Activated CD4-positive, alpha-beta memory T cell treated with anti-CD3 and anti-CD28 coated beads, Interleukin-2, amount 10 ng/mL, durations not matched to agents 7 days and 5 days (primary cell): Measurements from ENCODE around the gene KIF12. TPM values are rescaled to one million over a fixed set of nuclear protein-coding genes. Genes with fewer than 3 reads are reported as not detected.
"Not testable (repeated sequence)": the region's sequence is repeated elsewhere in the genome, so short reads cannot be mapped to it uniquely, and the experiment has no call there.

ENCODE experiments used
- CTCF ChIA-PET: fragments of 350-600 bp; sonication (Branson Sonifier 250); formaldehyde crosslinking; loops from one replicate; lab custom pipeline; 2021; ENCODE audit warnings: antibody characterized with exemption, inconsistent platforms; lab: Charles Lee
- POLR2A ChIA-PET: fragments of 350-600 bp; sonication (Branson Sonifier 250); formaldehyde crosslinking; loops from one replicate; lab custom pipeline; 2021; ENCODE audit warnings: antibody characterized with exemption; lab: Charles Lee
- DNase-seq: peaks from one replicate; pipeline ENCODE4 v3.0.0-alpha.2; 2020
- H3K27ac Mint-ChIP-seq: one replicate; pipeline ENCODE4 v1.8.0; 2021; ENCODE audit warnings: mild to moderate bottlenecking, mixed read lengths
- H3K27me3 Mint-ChIP-seq: one replicate; pipeline ENCODE4 v1.8.0; 2021; ENCODE audit warnings: mixed read lengths
- H3K36me3 Mint-ChIP-seq: one replicate; pipeline ENCODE4 v1.8.0; 2021; ENCODE audit warnings: low read depth, mixed read lengths
- H3K4me1 Mint-ChIP-seq: one replicate; pipeline ENCODE4 v1.8.0; 2021; ENCODE audit warnings: mixed read lengths
- H3K4me3 Mint-ChIP-seq: one replicate; pipeline ENCODE4 v1.8.0; 2021; ENCODE audit warnings: mild to moderate bottlenecking, mixed read lengths
- H3K9me3 Mint-ChIP-seq: one replicate; pipeline ENCODE4 v1.8.0; 2021; ENCODE audit warnings: mixed read lengths
- total RNA-seq, 2 experiments: library from RNA; stranded (reverse); gene quantifications; one replicate each; pipeline ENCODE4 v1.2.3, GENCODE V29; 2021

The KIF12 gene
- total RNA-seq, 2 experiments from 2014 or later, result not detected

DNA sequence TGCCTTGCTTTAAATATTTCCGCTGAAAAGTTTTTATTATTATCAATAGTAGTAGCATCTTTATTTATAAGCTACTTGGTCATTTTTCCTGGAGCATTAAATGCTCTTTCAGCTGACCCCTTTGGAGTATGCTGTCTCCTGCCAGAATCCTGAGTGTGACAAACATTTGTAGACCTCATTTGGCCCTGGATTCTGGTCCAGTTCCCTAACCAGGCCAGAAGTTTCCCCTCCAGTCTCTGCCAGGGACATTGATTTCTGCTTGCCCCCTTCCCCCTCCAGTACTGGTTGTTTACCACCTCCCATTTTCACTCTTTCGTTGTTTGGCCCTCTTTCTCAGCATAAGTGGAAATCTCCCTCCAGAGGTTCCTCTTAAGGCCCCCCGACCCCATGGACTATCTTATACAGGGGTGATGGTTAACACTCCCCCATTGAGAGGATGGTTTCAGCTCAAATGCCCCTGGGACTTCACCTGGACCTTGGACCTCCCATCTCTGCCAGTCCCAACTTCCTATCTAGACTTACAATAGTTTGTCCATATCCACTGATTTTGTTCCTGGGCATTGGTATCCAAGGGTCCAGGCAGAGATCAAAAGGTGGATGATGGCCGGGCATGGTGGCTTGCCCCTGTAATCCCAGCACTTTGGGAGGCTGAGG, 31.7 kb upstream of the KIF12 start:
- POLR2A ChIA-PET, result no interaction called here
- no peak overlapping the region for H3K27ac Mint-ChIP-seq
- no peak for DNase-seq
- H3K4me3 Mint-ChIP-seq, result no peak overlapping the region
- H3K4me1 Mint-ChIP-seq, result no peaks in the 10 kb centered on the region
- H3K36me3 Mint-ChIP-seq, result no peaks in the 10 kb centered on the region
- peaks cover 12% of the 10 kb centered on the region for H3K27me3 Mint-ChIP-seq
- no peaks in the 10 kb centered on the region for H3K9me3 Mint-ChIP-seq
- CTCF ChIA-PET, result no interaction called here

DNA sequence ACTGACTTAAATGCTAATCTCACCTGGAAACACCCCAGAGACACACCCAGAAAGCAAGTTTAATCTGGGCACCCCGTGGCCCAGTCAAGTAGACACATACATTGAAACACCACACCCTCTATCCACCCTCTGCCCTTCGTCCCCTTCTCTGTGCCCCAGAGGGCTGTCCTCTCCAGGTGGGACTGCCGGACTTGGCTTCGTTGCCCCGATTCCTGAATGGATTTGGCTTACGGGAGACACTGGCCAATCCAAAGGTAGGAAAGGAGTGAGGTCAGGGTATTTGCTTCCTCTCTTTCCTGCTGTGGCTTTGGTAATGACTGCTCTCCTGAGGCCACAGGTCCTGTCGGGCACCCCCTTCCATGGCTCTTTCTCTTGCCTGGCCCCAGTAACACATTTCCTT, 31.0 kb upstream of the KIF12 start:
- H3K36me3 Mint-ChIP-seq, result no peaks in the 10 kb centered on the region

DNA sequence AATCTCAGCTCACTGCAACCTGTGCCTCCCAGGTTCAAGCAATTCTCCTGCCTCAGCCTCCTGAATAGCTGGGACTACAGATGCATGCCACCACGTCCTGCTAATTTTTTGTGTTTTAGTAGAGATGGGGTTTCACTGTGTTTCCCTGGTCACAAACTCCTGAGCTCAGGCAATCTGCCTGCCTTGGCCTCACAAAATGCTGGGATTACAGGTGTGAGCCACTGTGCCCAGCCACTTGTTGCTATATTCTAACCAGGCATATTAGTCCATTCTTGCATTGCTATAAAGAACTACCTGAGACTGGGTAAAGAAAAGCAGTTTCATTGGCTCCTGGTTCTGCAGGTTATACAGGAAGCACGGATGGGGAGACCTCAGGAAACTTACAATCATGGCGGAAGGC, 29.7 kb upstream of the KIF12 start:
- H3K4me1 Mint-ChIP-seq, DNase-seq, H3K27ac Mint-ChIP-seq, POLR2A ChIA-PET, H3K4me3 Mint-ChIP-seq, H3K9me3 Mint-ChIP-seq, H3K27me3 Mint-ChIP-seq, CTCF ChIA-PET, H3K36me3 Mint-ChIP-seq: not testable (repeated sequence)

More for the DNA sequence above, 31.0 kb upstream of the KIF12 start:
- DNase-seq, result no peak
- peaks cover 7% of the 10 kb centered on the region for H3K27me3 Mint-ChIP-seq
- no peaks in the 10 kb centered on the region for H3K9me3 Mint-ChIP-seq
- CTCF ChIA-PET, result no interaction called here
- POLR2A ChIA-PET, result no interaction called here
- H3K4me3 Mint-ChIP-seq, result no peak overlapping the region
- H3K4me1 Mint-ChIP-seq, result no peaks in the 10 kb centered on the region
- no peak overlapping the region for H3K27ac Mint-ChIP-seq

DNA sequence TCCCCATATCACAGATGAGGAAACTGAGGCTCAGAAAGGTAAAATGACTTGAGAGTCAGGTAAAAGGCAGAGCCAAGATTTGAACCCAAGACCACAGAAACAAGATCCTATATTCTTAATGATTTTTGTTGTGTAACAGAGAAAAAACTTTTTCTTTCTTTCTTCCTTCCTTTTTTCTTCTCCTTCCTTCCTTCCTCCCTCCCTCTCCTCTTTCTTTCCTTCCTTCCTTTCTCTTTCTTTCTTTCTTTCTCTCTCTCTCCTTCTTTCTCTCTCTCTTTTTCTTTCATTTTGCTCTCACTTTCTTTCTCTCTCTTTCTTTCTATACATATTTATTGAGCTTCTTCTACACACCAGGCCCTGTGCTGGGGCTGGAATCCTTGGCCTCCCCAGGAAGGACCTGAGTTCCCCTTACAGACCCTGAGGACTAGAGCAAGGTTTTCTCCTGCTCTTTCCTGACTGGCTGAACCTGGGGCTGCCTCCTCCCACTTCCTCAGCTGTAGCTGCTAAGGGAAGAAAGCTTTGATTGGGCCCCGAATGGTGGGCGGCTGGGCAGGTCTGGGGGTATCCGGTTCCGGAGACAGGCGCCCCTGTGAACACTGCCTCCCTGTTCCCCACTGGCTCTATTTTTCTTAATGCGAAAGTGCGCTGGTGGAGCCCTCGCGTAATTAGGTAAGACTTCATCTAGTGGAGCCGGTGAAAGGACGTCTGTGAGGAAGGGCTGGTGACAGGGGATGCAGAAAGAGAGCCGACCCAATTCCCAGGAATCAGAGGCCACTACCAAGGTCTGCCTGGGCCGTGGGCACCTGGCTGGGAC, 27.4 kb upstream of the KIF12 start:
- H3K27me3 Mint-ChIP-seq, result peaks cover 4% of the 10 kb centered on the region
- no peaks in the 10 kb centered on the region for H3K36me3 Mint-ChIP-seq
- ChIA-PET POLR2A (no interaction called here), CTCF (interaction anchor here (0.7 kb wide), 1 partner anchor 461 kb away, joined by 3 read pairs; the partner anchor contains the start of gene ATP6V1G1)
- H3K4me3 Mint-ChIP-seq, result no peak overlapping the region
- DNase-seq, result no peak
- H3K9me3 Mint-ChIP-seq, result no peaks in the 10 kb centered on the region
- no peaks in the 10 kb centered on the region for H3K4me1 Mint-ChIP-seq
- H3K27ac Mint-ChIP-seq, result no peak overlapping the region

DNA sequence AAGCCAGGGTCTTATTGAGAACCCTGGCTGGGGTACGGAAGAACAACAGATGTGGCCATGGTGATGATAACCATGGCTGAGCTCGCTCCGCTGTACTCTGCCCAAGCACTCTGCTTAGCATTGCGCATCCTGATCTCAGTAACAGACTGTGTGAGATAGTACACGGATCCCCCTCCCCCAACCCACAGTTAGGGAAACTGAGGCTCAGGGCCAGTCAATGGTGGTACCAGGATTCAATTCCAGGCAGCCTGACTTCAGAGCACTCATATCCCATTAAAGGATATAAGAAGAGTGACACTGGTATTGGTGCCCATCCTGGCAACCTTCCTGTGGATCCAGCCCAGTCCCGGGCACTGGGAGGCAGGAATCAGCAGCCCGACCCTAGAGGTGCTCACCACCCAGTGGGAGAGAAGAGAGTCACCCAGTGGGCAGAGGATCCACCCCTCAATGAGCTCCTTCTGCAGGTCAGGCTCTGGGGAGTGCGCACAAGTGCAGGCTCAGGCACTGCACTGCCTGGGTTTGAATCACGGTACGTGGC, 26.5 kb upstream of the KIF12 start:
- no peaks in the 10 kb centered on the region for H3K9me3 Mint-ChIP-seq
- H3K36me3 Mint-ChIP-seq, result no peaks in the 10 kb centered on the region
- H3K4me3 Mint-ChIP-seq, result no peak overlapping the region
- ChIA-PET POLR2A (no interaction called here), CTCF (no interaction called here)
- H3K4me1 Mint-ChIP-seq, result no peaks in the 10 kb centered on the region
- no peak for DNase-seq
- peaks cover 2% of the 10 kb centered on the region for H3K27me3 Mint-ChIP-seq
- no peak overlapping the region for H3K27ac Mint-ChIP-seq

DNA sequence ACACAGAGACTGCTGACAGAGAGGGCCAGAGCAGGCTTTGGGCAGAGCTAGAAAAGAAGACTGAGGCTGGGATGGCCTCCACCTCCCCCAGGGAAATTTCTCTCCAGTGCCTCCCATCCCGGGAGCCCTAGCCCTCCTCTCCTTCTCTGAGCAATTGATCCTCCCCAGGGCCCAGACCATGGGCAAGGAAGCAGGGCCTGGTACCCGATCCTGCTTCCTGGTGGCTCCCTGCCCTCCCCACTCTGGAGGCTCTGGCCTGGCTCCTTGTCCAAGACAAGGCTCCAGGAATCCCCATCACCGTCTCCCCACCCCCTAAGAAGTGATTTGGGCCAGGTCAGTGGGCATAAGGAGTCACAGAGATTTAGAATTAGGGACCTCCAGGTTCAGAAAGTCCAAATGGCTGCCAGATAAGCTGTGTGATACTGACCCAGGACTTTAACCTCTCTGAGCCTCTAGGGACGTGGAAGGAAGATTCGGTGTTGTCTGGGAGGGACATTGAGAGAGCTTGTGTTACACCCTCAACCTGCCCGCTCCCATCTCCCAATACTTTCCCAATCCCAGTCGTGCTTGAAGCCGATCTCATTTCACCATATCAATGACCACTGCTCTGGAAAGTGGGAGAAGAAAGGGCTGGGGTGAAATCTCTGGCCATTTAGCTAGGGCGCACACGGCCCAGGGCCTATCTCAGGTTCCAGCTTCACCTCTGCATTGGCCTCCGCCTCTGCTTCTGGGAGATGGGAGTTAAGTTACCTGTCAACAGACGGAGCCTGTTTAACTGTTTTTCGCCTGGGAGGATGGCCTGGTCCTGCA, 25.8 kb upstream of the KIF12 start:
- Mint-ChIP-seq H3K27ac (no peak overlapping the region), H3K4me3 (no peak overlapping the region), H3K9me3 (no peaks in the 10 kb centered on the region), H3K4me1 (no peaks in the 10 kb centered on the region), H3K36me3 (no peaks in the 10 kb centered on the region), H3K27me3 (peaks cover 5% of the 10 kb centered on the region)
- DNase-seq, result no peak
- ChIA-PET CTCF (no interaction called here), POLR2A (no interaction called here)

DNA sequence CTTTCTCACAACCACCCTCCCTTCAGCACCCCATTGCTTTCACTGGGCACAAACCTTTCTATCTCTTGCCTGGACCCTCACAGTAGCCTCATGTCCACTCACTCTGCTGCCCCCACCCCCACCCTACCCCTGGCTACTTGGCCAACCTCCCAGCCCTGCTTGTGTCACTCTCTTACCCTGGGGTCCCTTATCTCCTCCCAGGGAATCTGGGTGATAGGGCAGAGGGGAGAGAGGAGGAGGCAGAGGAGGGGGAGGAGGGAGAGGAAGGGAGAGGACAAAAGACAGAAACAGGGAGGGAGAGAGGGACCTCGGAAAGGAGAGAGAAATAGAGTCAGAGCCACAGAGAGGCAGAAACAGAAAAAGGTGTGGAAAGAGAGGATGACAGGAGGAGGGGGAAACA, 25.0 kb upstream of the KIF12 start:
- Mint-ChIP-seq H3K4me1 (no peaks in the 10 kb centered on the region), H3K4me3 (no peak overlapping the region), H3K9me3 (no peaks in the 10 kb centered on the region), H3K27me3 (peaks cover 5% of the 10 kb centered on the region), H3K36me3 (no peaks in the 10 kb centered on the region), H3K27ac (no peak overlapping the region)
- ChIA-PET CTCF (no interaction called here), POLR2A (no interaction called here)
- no peak for DNase-seq

DNA sequence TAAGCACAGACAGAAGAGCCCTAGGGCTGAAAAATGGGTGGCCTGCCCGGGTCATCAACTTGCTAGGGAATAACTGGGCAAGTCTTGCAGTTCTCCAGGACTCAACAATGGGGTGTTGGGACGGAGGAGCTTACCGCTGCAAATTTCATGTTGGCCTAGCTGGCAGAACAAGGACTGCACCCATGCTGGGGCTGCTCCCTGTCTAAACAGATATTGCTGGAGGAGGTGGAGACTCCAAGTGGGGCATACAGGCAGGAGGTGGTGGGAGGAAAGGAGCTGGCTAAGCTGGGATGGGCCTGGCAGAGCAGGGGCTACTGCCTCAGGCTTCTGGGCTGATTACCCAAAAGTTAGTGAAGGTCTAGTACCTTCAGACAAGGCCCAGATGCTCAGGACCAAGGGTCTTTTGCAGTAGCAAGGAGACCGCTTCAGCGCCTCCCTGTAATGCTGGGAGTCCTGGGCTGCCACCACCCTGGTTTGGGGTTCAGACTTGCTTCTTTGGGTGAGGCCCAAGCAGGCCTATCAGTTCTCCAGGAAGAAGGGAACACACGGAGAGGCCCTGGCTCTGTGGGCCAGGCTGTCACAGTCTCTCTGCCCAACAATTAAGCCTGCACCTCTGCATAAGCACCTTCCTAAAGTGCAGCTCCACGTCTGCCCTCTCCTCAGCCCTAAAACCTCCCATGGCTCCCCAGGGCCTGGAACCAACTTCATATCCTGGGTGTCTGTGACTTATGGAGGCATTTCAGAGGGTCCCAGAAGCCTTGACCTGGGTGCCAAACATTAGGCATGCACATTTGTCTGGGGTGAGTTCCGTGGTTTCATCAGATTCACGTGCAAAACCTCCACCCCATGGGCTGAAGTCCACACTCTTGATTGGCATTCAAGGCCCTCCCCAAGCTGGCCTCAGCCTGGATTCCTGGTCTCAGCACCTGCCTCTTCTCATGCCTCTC, 24.2 kb upstream of the KIF12 start:
- ChIA-PET POLR2A (no interaction called here), CTCF (interaction anchor here (1.9 kb wide), 1 partner anchor 15 kb away, joined by 8 read pairs; no protein-coding TSS in a partner anchor)
- no peaks in the 10 kb centered on the region for H3K36me3 Mint-ChIP-seq
- no peaks in the 10 kb centered on the region for H3K4me1 Mint-ChIP-seq
- H3K27ac Mint-ChIP-seq, result no peak overlapping the region
- no peaks in the 10 kb centered on the region for H3K9me3 Mint-ChIP-seq
- peaks cover 7% of the 10 kb centered on the region for H3K27me3 Mint-ChIP-seq
- no peak for DNase-seq
- no peak overlapping the region for H3K4me3 Mint-ChIP-seq

DNA sequence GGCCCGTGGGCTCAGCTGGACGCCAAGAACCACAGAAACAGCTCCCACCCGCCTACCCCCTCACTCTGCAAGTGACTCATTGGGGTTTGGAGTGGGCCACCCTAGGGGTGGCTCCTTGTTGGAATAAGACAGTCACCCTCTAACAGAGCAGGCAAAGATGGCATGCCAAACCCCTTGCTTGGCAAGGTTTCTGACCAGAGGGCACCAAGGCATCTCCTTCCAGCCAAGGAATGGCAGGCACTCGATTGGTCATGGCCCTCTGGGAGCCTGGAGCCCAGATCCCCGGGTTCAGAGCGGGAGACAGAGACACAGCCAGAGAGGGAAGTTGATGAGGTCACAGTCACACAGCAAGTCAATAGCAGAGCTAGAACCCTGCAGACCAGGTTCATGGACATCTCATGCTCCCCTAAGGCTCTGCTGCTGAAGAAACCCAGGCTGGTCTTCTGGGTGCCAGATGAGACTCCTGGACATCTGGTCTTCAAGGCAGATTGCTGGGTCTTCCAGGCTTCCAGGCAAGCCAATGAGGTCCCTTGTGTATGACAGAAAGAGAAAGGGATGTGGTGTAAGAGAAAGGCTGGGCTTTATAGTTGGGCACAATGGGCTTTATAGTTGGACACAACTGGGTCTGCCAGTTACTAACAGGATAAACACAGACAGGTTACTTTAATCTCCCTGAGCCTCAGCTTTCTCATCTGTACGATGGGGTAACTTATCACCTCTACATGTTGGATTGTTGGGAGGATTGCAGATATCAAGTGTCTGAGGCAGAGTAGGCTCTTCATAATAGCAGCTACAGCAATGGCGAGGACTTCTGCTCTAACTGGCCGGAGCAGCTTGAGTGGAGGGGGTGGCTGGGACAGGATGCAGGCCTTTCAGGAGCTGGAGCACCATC, 23.3 kb upstream of the KIF12 start:
- no peaks in the 10 kb centered on the region for H3K9me3 Mint-ChIP-seq
- H3K27ac Mint-ChIP-seq, result no peak overlapping the region
- no peaks in the 10 kb centered on the region for H3K36me3 Mint-ChIP-seq
- no peak overlapping the region for H3K4me3 Mint-ChIP-seq
- no peaks in the 10 kb centered on the region for H3K4me1 Mint-ChIP-seq
- ChIA-PET POLR2A (interaction anchor here (1.0 kb wide), 1 partner anchor 12 kb away, joined by 3 read pairs; no protein-coding TSS in a partner anchor), CTCF (interaction anchor here (1.9 kb wide), 1 partner anchor 14 kb away, joined by 8 read pairs; no protein-coding TSS in a partner anchor)
- H3K27me3 Mint-ChIP-seq, result peaks cover 8% of the 10 kb centered on the region
- no peak for DNase-seq

DNA sequence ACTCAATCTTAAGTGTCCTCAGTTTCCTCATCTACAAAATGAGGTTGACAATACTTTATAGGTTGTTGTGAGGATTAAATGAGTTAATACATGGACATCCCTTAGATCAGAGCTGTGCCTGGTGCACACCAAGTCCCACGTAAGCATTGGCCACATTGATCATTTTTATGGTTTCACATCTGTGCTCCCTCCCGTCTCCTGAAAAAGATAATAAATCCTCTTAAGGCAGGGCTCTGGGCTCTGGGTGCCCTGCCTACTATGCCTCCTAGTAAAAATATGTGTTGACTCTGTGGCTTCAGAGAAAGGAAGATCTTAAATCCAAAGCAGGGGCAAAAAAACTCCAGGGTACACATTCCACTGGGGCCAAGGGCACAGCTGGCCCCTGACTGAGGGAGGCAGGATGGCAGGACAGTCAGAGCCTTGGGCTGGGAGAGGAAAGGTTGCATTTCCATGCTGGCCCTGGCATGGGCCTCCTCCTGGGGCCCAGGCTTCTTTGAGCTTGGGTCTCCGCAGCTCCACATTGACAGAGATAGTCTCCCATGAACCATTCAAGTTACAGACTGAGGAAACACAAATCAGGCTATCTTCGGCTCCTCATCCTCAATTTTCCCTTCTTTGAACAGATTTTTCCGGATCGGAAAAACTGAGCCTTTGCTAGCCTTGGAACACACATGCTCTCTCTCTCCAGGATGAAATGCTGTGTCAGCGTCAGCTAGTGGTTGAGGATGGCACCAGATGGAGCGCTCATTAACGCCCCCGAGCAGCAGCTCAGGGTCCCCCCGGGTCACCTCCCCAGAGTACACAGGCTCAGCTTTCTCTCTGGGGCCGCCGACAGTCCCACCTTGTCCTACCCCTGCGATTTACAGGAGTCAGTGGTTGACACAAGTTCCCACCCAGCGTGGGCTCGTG, 22.4 kb upstream of the KIF12 start:
- H3K27ac Mint-ChIP-seq, result no peak overlapping the region
- no peak overlapping the region for H3K4me3 Mint-ChIP-seq
- no peaks in the 10 kb centered on the region for H3K36me3 Mint-ChIP-seq
- DNase-seq, result no peak
- H3K27me3 Mint-ChIP-seq, result peaks cover 12% of the 10 kb centered on the region
- ChIA-PET CTCF (interaction anchor here (1.9 kb wide), 1 partner anchor 13 kb away, joined by 8 read pairs; no protein-coding TSS in a partner anchor), POLR2A (interaction anchor here (1.0 kb wide), 1 partner anchor 11 kb away, joined by 3 read pairs; no protein-coding TSS in a partner anchor)
- H3K4me1 Mint-ChIP-seq, result no peaks in the 10 kb centered on the region
- H3K9me3 Mint-ChIP-seq, result no peaks in the 10 kb centered on the region
